DOHH2 (cell line): ENCODE results near the gene NRSN2.

ENCODE experiments used
- H3F3A ChIP-seq: fragments of 200-600 bp; sonication (generic), shearing (Covaris generic); 2 replicates; pipeline ENCODE4 v1.6.0; 2016; ENCODE audit warnings: antibody characterized with exemption, mild to moderate bottlenecking; ENCODE audit not compliant: control insufficient read depth, insufficient read depth
- H3K27ac ChIP-seq: fragments of 200-600 bp; sonication (generic); 2 replicates; pipeline ENCODE4 v1.5.1; 2014; ENCODE audit warnings: low read depth, mild to moderate bottlenecking, low read length, moderate library complexity
- H3K27me3 ChIP-seq: fragments of 200-600 bp; sonication (generic); 2 replicates; pipeline ENCODE4 v1.6.1; 2014; ENCODE audit warnings: mild to moderate bottlenecking, low read length, mixed read lengths; ENCODE audit not compliant: control insufficient read depth
- H3K36me3 ChIP-seq: fragments of 200-600 bp; sonication (generic); 2 replicates; pipeline ENCODE4 v1.6.1; 2014; ENCODE audit warnings: mild to moderate bottlenecking, low read length, moderate library complexity, mixed read lengths; ENCODE audit not compliant: control insufficient read depth
- H3K4me1 ChIP-seq: fragments of 200-600 bp; sonication (generic); 2 replicates; pipeline ENCODE4 v1.6.1; 2014; ENCODE audit warnings: mild to moderate bottlenecking, low read length, mixed read lengths; ENCODE audit not compliant: control insufficient read depth
- H3K4me2 ChIP-seq: fragments of 200-600 bp; sonication (generic); 2 replicates; pipeline ENCODE4 v1.6.0; 2014; ENCODE audit warnings: mild to moderate bottlenecking, low read length, moderate library complexity
- H3K4me3 ChIP-seq: fragments of 200-600 bp; sonication (generic); 2 replicates; pipeline ENCODE4 v1.5.1; 2014; ENCODE audit warnings: mild to moderate bottlenecking, low read length, mixed read lengths
- H3K79me2 ChIP-seq: fragments of 200-600 bp; sonication (generic); 2 replicates; pipeline ENCODE4 v1.6.1; 2014; ENCODE audit warnings: mild to moderate bottlenecking, low read length, mixed read lengths; ENCODE audit not compliant: control insufficient read depth
- H3K9me2 ChIP-seq: fragments of 200-600 bp; sonication (generic); replicated peaks from 2 replicates; pipeline ENCODE4 v1.6.1; 2014; ENCODE audit warnings: mild to moderate bottlenecking, low read length, mixed read lengths; ENCODE audit not compliant: control insufficient read depth
- H3K9me3 ChIP-seq: fragments of 200-600 bp; sonication (generic); 2 replicates; pipeline ENCODE4 v1.6.1; 2014; ENCODE audit warnings: antibody characterized with exemption, low read length, mixed read lengths; ENCODE audit not compliant: control insufficient read depth, insufficient read depth
- H4K20me1 ChIP-seq: fragments of 200-600 bp; sonication (generic); 2 replicates; pipeline ENCODE4 v1.6.0; 2014; ENCODE audit warnings: low read depth, mild to moderate bottlenecking, antibody characterized with exemption, low read length, moderate library complexity; ENCODE audit not compliant: control insufficient read depth, insufficient read depth
- CTCF ChIP-seq: fragments of 200-600 bp; sonication (generic); IDR thresholded peaks from one replicate; pipeline ENCODE4 v1.5.1; 2014; ENCODE audit warnings: antibody characterized with exemption, mild to moderate bottlenecking, low read depth, low read length; ENCODE audit not compliant: poor library complexity, severe bottlenecking
- EZH2phosphoT487 ChIP-seq: fragments of 200-600 bp; sonication (generic); IDR thresholded peaks from 2 replicates; pipeline ENCODE4 v1.6.1; 2017; ENCODE audit warnings: borderline replicate concordance, mild to moderate bottlenecking, antibody characterized with exemption, low read length, moderate library complexity, mixed read lengths

NRSN2 gene

GRCh38 chr20:401682-402495 is 55.0 kb downstream of the NRSN2 start:
- peak overlapping the region; percentile 37 for H3K4me2 ChIP-seq
- H3K9me2 ChIP-seq = no peaks in the 10 kb centered on the region
- no peaks in the 10 kb centered on the region for H4K20me1 ChIP-seq
- peaks cover 11% of the 10 kb centered on the region for H3K36me3 ChIP-seq
- TF ChIP-seq EZH2phosphoT487 (no peak), CTCF (no peak)
- H3K9me3 ChIP-seq = no peaks in the 10 kb centered on the region
- H3F3A ChIP-seq = peaks cover 3% of the 10 kb centered on the region; the same call in 1 of the 2 replicates
- peak overlapping the region; percentile 7; the same call in 1 of the 2 replicates for H3K4me3 ChIP-seq
- no peak overlapping the region for H3K27ac ChIP-seq
- peaks cover 25% of the 10 kb centered on the region for H3K4me1 ChIP-seq
- H3K27me3 ChIP-seq = no peaks in the 10 kb centered on the region
- H3K79me2 ChIP-seq = no peaks in the 10 kb centered on the region

DNA sequence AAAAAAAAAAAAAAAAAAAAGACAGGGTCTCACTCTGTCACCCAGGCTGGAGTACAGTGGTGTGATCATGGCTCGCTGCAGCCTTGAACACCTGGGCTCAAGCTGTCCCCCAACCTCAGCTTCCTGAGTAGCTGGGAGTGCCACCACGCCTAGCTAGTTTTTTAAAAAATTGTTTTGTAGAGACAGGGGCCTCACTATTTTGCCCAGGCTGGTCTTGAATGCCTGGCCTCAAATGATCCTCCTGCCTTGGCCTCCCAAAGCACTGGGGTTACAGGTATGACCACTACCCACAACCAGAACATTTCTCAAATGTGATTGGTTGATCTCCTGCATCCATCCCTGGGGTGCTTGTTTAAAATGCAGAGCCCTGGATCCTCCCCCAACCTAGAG is 55.6 kb downstream of the NRSN2 start:
- Histone ChIP-seq H3K4me2 (peak overlapping the region; percentile 29; the same call in 1 of the 2 replicates), H3F3A (peaks cover 3% of the 10 kb centered on the region; the same call in 1 of the 2 replicates), H3K27ac (no peak overlapping the region), H3K27me3 (no peaks in the 10 kb centered on the region), H3K9me3 (no peaks in the 10 kb centered on the region), H4K20me1 (no peaks in the 10 kb centered on the region), H3K4me3 (no peak overlapping the region), H3K36me3 (peaks cover 5% of the 10 kb centered on the region), H3K4me1 (peaks cover 31% of the 10 kb centered on the region), H3K9me2 (no peaks in the 10 kb centered on the region), H3K79me2 (no peaks in the 10 kb centered on the region)
- TF ChIP-seq CTCF (no peak), EZH2phosphoT487 (no peak)

- TF ChIP-seq CTCF (no peak), EZH2phosphoT487 (no peak)
- no peaks in the 10 kb centered on the region for H3K9me3 ChIP-seq
- peak overlapping the region; percentile 29; the same call in 1 of the 2 replicates for H3K4me2 ChIP-seq
- H3K79me2 ChIP-seq = no peaks in the 10 kb centered on the region
- H3K9me2 ChIP-seq = no peaks in the 10 kb centered on the region
- H3K4me3 ChIP-seq = no peak overlapping the region
- no peaks in the 10 kb centered on the region for H3K36me3 ChIP-seq
- no peak overlapping the region for H3K27ac ChIP-seq
- no peaks in the 10 kb centered on the region for H3K27me3 ChIP-seq
- H3K4me1 ChIP-seq = peaks cover 32% of the 10 kb centered on the region
- H3F3A ChIP-seq = peaks cover 3% of the 10 kb centered on the region; the same call in 1 of the 2 replicates
- H4K20me1 ChIP-seq = no peaks in the 10 kb centered on the region
These were observed 56.1 kb downstream of the NRSN2 start for GRCh38 chr20:402898-403581.
